AG04450 (cell line): ENCODE data around the gene SMARCA5. TPM values are rescaled to one million over a fixed set of nuclear protein-coding genes. Genes with fewer than 3 reads are reported as not detected.
"Not testable (repeated sequence)": the region's sequence is repeated elsewhere in the genome, so short reads cannot be mapped to it uniquely, and the experiment has no call there.

Experiments
- CTCF ChIA-PET: fragments of 300-600, 350-600 bp; formaldehyde crosslinking; extraction: SDS; loops from one replicate; lab custom pipeline; 2022; ENCODE audit warnings: antibody characterized with exemption, inconsistent platforms; lab: Charles Lee
- POLR2A ChIA-PET: fragments of 350-600 bp; formaldehyde crosslinking; extraction: SDS; loops from one replicate; lab custom pipeline; 2021; ENCODE audit warnings: antibody characterized with exemption, inconsistent platforms; lab: Yijun Ruan, JAX
- DNase-seq: peaks from one replicate; pipeline ENCODE4 v3.0.0-alpha.2; 2011; ENCODE audit warnings: low read depth, low spot score
- H3K27ac ChIP-seq: one replicate; pipeline ENCODE4 v1.5.1; 2012; ENCODE audit warnings: low read depth, low read length, control low read depth
- H3K27me3 ChIP-seq: one replicate; pipeline ENCODE4 v1.6.0; 2012; ENCODE audit warnings: low read length; ENCODE audit not compliant: control insufficient read depth, insufficient read depth
- H3K4me3 ChIP-seq: 2 replicates; pipeline ENCODE4 v1.5.1; 2011; ENCODE audit warnings: mild to moderate bottlenecking, low read depth, low read length, control low read depth
- H3K9me3 ChIP-seq: 2 replicates; pipeline ENCODE4 v1.5.1; 2012; ENCODE audit warnings: low read length; ENCODE audit not compliant: control insufficient read depth, insufficient read depth
- CTCF ChIP-seq: IDR thresholded peaks from 2 replicates; pipeline ENCODE4 v1.5.1; 2011; ENCODE audit warnings: low read depth, low read length, control low read depth, inconsistent platforms
- polyA plus RNA-seq: library from polyadenylated mRNA; depleted of rRNA; stranded (reverse); fragments of >200 nt; gene quantifications from 2 replicates; pipeline ENCODE4 v1.2.3, GENCODE V29; 2011

The SMARCA5 gene
- polyA plus RNA-seq, 1 experiment, result 26.8 TPM

- H3K27ac ChIP-seq, result peak overlapping the region; percentile 96
- CTCF ChIA-PET, result interaction anchor here (0.7 to 1.5 kb wide), 2 partner anchors 17 to 143 kb away, joined by 5 to 7 read pairs; no protein-coding TSS in a partner anchor
- H3K27me3 ChIP-seq, result peaks cover 6% of the 10 kb centered on the region
- no peaks in the 10 kb centered on the region for H3K9me3 ChIP-seq
- TF ChIP-seq CTCF, result no peak
- no peak for DNase-seq
- POLR2A ChIA-PET, result interaction anchor here (0.6 to 0.8 kb wide), 2 partner anchors 8 to 123 kb away, joined by 4 to 5 read pairs; no protein-coding TSS in a partner anchor
- peak overlapping the region; percentile 73 for H3K4me3 ChIP-seq
These were observed 995 bp downstream of the SMARCA5 start for GRCh38 chr4:143514497-143514896.

GRCh38 chr4:143514901-143515300 lies 1.4 kb downstream of the SMARCA5 start:
- no peaks in the 10 kb centered on the region for H3K9me3 ChIP-seq
- POLR2A ChIA-PET, result no interaction called here
- peak overlapping the region; percentile 96 for H3K27ac ChIP-seq
- CTCF ChIA-PET, result no interaction called here
- H3K27me3 ChIP-seq, result peaks cover 2% of the 10 kb centered on the region
- no peak for DNase-seq
- TF ChIP-seq CTCF, result no peak
- peak overlapping the region; percentile 73 for H3K4me3 ChIP-seq

GRCh38 chr4:143515905-143516304 lies 2.4 kb downstream of the SMARCA5 start:
- ChIA-PET CTCF (interaction anchor here (0.6 kb wide), 1 partner anchor 213 kb away, joined by 4 read pairs; no protein-coding TSS in a partner anchor), POLR2A (no interaction called here)
- Histone ChIP-seq H3K4me3 (peak overlapping the region; percentile 73), H3K27ac (no peak overlapping the region), H3K27me3 (no peaks in the 10 kb centered on the region), H3K9me3 (no peaks in the 10 kb centered on the region)
- DNase-seq, result no peak
- no peak for TF ChIP-seq CTCF

- TF ChIP-seq CTCF, result no peak
- no peak overlapping the region for H3K27ac ChIP-seq
- ChIA-PET POLR2A (no interaction called here), CTCF (interaction anchor here (1.0 kb wide), 1 partner anchor 14 kb away, joined by 4 read pairs; no protein-coding TSS in a partner anchor)
- H3K27me3 ChIP-seq, result no peaks in the 10 kb centered on the region
- no peak overlapping the region for H3K4me3 ChIP-seq
- DNase-seq, result no peak
- no peaks in the 10 kb centered on the region for H3K9me3 ChIP-seq
These were observed 4.3 kb downstream of the SMARCA5 start for GRCh38 chr4:143517764-143518163.

- no peaks in the 10 kb centered on the region for H3K9me3 ChIP-seq
- TF ChIP-seq CTCF, result no peak
- no peak overlapping the region for H3K27ac ChIP-seq
- no peak for DNase-seq
- POLR2A ChIA-PET, result no interaction called here
- CTCF ChIA-PET, result no interaction called here
- H3K27me3 ChIP-seq, result no peaks in the 10 kb centered on the region
- H3K4me3 ChIP-seq, result no peak overlapping the region
These were observed 10.7 kb downstream of the SMARCA5 start for GRCh38 chr4:143524211-143524610.

GRCh38 chr4:143528046-143528445 lies 14.5 kb downstream of the SMARCA5 start:
- DNase-seq, POLR2A ChIA-PET, H3K27me3 ChIP-seq, H3K4me3 ChIP-seq, H3K9me3 ChIP-seq, H3K27ac ChIP-seq: not testable (repeated sequence)
- CTCF ChIA-PET, result interaction anchor here (0.6 kb wide), 1 partner anchor 12 kb away, joined by 3 read pairs; no protein-coding TSS in a partner anchor
